Stimulated activated CD8-positive, alpha-beta memory T cell treated with anti-CD3 and anti-CD28 coated beads, Interleukin-4, amount 100 ng/mL, for 4 hours (primary cell): ENCODE results near the gene PGAP3.

Experiments
- DNase-seq, 2 donors: peaks; one replicate each; pipeline ENCODE4 v3.0.0-alpha.2; 2020; ENCODE audit warnings: low read depth in 2 of 2, low spot score in 1 of 2

PGAP3 gene

GRCh38 chr17:39639566-39640458, 48.0 kb downstream of the PGAP3 start:
- DNase-seq: no peak

DNA sequence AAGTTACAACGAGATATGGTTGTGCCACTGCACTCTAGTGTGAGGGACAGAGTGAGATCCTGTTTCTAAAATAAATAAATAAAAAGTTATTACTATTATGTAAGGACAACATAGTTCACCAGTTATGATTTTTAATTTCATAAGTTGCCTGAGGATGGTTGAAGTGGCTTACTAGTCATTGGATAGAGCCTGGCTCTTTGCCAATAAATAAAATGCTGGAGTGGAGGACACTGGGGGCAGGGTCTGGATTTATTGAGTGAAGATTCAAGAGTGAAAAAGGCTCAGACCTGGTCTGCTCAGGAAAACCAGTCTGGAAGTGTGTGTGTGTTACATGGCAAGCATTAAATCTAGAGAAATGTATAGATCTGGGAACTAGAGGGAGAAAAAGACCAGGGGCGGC, 48.8 kb downstream of the PGAP3 start:
- DNase-seq: no peak

- no peak for DNase-seq
These were observed 49.5 kb downstream of the PGAP3 start for GRCh38 chr17:39638317-39638716.

DNA sequence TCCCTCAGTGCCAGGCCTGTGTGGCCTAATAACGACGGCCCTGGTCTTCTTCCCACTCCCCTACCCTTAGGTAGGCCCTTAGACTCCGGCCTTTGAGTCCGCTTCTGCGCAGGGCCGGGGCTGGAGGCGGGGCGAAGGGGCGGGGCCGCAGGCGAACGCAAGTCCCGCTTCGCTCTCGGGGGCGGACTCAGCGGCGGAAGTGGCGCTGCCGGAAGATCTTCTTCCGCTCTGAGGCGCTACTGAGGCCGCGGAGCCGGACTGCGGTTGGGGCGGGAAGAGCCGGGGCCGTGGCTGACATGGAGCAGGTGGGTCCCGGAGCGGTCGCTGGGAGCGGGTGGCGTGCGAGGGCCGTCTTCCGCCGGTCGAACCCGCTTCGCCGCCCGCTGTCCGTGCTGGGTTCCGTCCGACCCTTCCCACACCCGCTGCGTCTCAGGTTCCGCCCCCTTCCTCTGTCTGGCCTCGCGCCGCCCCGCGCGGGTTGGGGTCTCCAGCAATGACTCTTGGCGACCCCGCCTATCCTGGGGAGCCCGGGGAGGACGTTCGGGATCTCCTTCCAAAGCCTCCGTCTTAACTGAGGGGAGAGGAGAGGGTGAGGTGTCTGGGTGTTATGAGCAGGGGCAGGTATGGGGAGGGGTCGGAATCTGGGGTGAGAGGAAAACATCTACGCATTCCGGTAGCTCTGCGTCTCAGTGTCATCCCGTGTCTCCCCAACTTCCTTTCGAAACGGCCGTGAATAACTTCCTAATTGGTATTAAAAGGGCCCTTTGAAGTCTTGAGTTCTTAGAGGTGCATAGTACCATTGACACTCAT, 50.7 kb downstream of the PGAP3 start, which contains the start of gene STARD3:
Gene STARD3 (plus strand): TSS at position 218 of the 810 bp plus-strand sequence. CDS start 16,388 bp downstream, outside the sequence.
- peak; percentile 74 to 79 for DNase-seq

DNA sequence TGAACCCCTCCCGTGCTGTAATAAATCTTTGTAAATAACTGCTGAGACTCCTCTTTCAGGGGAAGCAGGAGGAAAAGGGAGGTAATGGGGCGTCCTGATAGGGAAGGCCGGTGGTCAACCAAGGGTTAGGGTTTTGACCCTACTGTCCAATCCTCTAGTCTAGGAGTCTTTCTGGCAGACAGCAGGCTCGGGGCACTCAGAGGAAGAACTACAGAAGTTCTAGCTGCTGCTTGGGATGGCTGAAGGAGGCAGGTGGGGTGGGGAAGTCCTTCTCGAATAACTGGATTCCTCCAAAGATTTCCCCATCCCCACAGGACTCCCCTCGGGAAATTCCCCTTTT, 51.3 kb downstream of the PGAP3 start:
- DNase-seq: no peak

DNA sequence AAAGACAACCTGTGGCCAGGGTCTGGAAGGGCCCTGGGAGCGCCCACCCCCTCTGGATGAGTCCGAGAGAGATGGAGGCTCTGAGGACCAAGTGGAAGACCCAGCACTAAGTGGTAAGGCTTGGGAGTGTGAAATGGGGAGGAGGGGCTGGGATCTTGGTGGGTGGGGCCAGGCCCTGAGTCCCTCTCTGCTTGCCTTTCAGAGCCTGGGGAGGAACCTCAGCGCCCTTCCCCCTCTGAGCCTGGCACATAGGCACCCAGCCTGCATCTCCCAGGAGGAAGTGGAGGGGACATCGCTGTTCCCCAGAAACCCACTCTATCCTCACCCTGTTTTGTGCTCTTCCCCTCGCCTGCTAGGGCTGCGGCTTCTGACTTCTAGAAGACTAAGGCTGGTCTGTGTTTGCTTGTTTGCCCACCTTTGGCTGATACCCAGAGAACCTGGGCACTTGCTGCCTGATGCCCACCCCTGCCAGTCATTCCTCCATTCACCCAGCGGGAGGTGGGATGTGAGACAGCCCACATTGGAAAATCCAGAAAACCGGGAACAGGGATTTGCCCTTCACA, 52.2 kb downstream of the PGAP3 start:
- DNase-seq: no peak

GRCh38 chr17:39634384-39634871, 53.4 kb downstream of the PGAP3 start:
- DNase-seq: no peak

DNA sequence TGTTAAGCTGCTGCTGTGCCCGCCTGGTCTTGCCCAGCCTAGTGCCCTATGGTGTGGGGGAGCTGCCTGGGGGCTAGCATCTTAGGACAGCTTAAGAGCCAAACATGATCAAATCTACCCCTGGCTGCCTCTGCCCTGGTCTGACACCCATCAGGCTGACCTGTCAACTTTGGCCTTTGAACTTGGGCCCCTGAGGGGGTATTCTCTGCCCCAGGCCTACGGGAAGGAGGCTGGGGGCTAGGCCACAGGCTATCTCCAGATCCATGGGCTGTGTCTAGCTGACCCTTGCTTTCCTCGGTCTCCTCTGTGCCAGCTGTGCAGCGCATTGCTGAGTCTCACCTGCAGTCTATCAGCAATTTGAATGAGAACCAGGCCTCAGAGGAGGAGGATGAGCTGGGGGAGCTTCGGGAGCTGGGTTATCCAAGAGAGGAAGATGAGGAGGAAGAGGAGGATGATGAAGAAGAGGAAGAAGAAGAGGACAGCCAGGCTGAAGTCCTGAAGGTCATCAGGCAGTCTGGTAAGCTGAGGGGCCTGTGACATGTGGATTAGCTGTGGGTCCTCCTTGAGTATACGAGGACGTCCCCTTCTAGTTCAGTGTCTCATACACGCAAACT, 54.2 kb downstream of the PGAP3 start:
- DNase-seq: no peak

- DNase-seq: no peak
These were observed 55.5 kb downstream of the PGAP3 start for GRCh38 chr17:39632153-39632941.

- no peak for DNase-seq
These were observed 56.5 kb downstream of the PGAP3 start for GRCh38 chr17:39631403-39631802.

- DNase-seq: no peak
These were observed 58.0 kb downstream of the PGAP3 start for GRCh38 chr17:39629898-39630297.

DNA sequence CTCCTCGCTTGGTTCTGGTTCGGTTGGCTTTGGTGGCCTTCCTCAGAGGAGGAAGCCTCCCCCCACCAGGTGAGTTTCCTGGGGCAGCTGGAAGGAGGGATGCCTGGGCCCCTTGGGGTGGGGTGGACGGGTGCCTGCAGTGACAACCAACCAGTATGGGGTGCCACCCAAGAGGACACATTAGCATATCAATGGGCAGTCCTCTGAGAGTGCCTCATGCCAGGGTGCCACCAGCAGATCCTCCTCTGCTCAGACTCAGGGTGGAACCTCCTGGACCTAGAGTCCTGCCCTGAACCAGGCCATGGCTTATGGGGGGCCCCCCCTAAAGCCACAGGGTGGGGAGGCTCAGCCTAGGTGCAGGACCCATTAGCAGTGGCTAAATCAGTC, 58.4 kb downstream of the PGAP3 start:
- DNase-seq: no peak

DNA sequence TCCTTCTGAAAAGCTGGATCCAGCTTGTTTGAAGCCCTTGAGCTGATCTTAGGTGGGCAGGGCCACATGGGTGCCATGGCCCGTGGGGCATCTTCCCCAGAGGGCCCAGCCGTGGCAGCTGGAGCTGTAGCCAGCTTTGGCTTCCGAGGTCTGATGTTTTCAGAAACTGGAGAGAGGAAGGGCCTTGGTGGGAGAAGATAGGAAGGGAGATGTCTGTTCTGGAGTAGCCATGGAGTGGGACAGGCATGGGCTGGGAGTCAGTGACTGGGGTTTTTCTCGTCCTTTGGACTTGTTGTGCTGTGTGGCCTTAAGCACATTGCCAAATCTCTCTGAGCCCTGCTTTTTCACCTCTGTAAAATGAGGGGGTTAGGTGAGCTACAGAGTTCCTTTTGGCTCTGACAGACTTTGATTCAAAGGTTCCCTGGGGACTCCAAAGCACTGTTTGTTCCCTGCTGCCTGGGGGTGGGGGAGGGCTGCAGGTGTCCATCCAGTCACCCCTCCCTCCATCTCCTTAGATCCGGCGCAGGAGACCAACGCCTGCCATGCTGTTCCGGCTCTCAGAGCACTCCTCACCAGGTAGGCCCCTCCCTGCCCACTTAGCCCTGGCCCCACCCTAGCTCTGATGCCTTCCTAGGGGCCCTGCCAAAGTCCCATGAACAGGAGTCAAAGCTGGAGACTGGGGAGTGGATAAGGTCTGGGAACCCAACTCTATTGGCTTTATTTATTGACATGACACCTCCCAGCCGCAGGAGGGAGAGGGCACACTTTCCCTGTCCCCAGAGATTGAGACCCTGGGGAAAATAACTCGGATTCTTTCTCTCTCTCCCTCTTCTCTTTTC, 59.0 kb downstream of the PGAP3 start:
- no peak for DNase-seq

GRCh38 chr17:39627712-39628516, 59.9 kb downstream of the PGAP3 start:
- DNase-seq: no peak

DNA sequence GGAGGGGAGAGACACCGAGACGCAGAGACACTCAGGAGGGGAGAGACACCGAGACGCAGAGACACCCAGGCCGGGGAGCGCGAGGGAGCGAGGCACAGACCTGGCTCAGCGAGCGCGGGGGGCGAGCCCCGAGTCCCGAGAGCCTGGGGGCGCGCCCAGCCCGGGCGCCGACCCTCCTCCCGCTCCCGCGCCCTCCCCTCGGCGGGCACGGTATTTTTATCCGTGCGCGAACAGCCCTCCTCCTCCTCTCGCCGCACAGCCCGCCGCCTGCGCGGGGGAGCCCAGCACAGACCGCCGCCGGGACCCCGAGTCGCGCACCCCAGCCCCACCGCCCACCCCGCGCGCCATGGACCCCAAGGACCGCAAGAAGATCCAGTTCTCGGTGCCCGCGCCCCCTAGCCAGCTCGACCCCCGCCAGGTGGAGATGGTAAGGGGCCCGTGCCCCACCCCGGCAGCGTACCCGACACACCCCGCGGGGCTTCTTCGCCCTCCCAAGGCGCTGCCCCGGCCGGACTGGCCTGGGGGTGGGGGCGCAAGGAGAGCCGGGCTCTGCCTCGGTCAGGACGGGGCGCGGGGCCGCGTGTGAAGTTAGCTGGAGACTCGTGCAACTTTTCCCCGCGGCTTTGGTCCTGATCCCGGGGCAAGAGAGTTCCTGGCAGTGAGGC, 60.7 kb downstream of the PGAP3 start:
- DNase-seq: no peak

GRCh38 chr17:39626171-39627046, 61.4 kb downstream of the PGAP3 start, which contains the start of gene PPP1R1B:
PPP1R1B (plus strand) TSS chr17:39626952; CDS start chr17:39627393, 441 bp downstream.
- no peak for DNase-seq

DNA sequence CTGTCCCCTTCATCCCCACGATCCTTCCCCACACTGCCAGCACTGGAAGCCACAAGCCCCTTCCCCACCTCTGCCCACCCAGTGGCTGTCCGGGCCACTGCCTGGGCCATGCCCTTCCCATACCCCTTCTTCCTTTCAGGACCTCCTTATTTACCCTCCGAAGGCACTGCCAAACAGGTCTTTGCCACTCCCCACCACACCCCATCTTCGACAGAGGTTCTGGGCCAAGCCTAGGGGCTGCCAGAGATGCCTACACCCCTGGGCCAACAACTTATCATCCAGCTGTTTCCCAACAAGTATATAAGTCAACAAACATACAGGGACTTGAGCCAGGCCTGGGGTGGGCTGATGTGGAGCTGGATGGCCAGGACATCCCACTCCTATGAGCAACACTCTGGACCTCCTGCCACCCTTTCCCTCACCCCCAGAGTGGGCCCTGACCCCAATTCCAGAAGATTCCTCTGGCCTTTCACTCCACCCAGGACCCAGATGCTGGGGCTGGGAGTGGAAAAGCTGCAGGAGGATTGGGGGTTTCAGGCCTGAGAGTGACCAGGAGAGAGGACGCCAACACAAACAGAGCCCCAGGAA, 62.6 kb downstream of the PGAP3 start:
- no peak for DNase-seq
